NCI-H1417 (cell line): ENCODE measurements around the gene ADAM10.

ENCODE experiments used
- DNase-seq, 3 experiments: peaks; one replicate each; lab custom pipeline; 2025; lab: John Stamatoyannopoulos, UW

The ADAM10 gene

DNA sequence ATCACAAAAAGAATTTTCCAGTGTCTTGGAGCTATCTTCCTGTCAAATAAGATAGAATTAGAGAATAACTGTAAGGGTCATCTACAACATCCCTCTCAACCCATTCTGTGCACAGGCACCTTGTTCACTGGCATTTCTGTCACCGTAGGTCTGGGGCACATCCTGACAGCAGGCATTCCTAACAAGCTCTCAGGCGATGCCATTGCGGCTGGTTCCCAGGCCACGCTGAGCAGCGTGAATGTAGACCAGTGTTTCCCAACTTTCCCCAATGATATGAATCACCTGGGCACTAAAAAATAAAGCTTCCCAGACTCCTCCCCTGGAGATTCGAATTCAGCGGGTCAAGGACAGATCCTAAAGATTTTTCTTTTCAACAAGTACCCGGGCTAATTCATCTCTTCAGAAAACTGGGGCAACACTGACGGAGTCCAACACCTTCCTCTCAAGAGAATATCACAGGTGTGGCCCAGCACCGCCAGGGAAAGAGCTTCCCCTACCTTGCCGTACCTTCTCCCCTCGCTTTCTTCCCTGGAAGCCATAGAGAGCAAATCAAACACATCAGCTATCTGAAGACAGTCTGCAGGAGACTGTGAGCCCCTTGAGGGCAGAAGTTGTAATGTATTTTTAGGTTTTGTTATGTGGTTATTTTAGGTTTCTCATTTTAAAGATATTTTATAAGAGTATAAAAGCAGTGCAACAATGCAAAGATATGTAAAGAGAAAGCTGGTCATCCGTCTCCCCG, 174.3 kb downstream of the ADAM10 start:
- DNase-seq, result no peak

DNA sequence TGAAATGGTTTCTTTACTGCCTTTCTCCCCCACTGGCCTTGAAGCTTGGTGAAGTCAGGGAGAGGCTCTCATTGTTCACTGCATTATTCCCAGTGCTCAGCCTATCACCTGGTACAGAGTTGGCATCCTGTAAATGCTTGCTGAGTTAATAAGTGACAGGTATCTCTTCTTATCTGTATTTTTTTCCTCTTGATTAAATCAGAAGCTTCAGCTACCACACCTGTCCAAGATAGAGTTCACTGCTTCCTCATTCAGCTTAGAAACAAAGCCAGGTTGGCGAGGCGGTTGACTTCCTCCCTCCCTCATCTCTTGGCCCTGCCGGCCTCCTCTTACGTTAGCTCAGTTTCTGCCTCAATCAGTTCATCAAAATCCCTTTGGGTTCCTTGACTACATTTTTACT, 174.9 kb downstream of the ADAM10 start:
- no peak for DNase-seq

DNA sequence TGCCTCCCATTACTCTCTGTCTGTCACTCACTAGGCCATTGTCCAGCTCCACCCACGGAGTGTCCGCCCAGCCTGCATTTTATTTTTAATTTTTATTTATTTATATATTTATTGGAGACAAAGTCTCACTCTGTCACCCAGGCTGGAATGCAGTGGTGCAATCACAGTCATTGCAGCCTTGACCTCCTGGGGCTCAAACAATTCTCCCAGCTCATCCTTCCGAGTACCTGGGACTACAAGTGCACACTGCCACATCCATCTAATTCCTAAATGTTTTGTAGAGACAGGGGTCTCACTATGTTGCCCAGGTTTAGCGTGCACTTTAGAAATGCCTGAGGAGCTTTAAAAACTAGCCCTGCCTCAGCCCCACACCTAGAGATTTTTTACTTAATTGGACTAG, 176.2 kb downstream of the ADAM10 start:
- DNase-seq, result no peak

DNA sequence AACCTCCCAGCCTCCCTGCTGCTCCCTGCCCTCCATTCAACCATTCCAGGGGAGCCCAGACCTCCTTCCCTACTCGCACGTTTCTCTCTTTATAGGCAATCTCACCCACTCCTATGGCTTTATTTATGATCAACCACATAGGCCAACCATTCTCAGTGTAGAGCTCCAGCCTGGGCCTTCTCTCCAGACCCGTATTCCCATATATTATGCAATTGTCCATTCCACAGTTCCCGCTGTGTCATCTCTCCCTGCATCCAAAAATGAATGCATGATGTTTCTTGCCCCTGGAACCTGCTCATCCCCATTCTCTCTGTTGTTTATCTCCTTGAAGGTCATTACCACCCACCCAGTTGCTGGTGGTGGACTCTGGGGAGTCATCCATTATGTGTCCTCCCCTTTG, 177.0 kb downstream of the ADAM10 start:
- no peak for DNase-seq

DNA sequence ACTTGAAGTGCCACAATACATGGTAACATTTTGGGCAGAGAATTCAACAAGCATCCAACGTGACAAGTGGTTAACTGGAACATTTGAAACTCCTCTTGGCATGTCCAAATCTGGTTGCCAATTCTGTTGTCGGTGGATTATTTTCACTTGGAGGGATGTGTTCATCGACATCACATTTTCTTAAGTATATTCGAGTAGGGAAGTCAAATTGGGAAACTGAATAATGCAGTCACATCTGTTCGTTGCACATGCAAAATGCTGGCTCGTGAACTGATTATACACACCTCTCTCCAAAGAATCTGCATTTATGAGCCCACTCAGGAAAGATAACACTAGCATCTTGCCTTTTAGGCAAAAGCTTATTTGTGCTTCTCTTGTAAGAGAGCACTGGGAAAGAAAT, 178.0 kb downstream of the ADAM10 start:
- no peak for DNase-seq

DNA sequence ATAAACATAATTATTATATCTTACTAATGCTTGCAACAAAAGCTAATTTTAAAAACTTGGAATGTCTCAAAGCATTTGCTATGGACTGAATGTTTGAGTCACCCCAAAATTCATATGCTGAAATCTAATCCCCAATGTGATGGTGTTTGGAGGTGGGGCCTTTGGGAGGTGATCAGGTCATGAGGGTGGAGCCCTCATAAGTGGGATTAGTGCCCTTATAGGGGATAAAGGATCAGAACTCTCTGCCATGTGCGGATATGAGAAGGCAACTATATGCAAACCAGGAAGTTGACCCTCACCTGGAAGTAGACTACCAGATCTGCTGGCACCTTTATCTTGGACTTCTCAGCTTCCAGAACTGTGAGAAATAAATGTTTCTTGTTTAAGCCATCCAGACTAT, 180.1 kb downstream of the ADAM10 start:
- DNase-seq, result no peak

DNA sequence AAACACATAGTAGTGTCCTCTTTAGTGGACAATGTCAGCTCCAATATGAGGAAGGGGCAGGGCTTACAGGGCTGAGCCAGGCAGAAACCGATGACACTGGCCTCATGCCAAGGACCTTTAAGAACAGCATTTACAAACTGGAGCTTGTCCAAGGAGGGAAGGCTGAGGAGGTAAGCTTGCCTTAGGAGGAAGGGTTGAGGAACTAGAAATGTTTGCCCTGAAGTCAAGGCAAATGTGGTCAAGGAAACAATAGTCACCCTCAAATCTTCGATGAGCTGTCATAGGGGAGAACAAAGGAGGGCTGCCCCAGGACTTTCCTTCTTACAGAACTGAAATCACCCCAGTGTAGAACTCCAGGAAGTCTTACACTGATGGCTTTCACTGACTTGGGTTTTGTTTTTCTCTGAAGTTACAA, 181.3 kb downstream of the ADAM10 start:
- DNase-seq, result peak in 1 of 3 experiments; percentile 17

DNA sequence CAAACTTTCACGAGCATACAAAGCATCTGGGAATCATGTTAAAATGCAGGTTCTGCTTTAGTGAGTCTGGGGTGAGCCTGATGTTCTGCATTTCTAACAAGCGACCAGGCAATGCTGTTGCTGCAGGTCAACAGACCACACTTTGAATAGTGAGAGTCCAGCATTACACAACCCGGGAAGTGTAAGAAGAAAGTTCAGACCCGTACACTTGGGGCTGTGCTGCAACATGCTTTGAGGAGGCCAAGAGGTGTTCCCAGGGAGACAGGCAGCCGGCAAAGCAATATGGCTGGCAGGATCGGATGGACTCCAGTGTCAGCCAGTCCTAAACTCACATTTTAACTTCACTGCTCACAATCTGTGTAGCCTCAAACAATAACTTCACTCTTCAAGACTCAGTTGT, 183.5 kb downstream of the ADAM10 start:
- DNase-seq, result no peak

DNA sequence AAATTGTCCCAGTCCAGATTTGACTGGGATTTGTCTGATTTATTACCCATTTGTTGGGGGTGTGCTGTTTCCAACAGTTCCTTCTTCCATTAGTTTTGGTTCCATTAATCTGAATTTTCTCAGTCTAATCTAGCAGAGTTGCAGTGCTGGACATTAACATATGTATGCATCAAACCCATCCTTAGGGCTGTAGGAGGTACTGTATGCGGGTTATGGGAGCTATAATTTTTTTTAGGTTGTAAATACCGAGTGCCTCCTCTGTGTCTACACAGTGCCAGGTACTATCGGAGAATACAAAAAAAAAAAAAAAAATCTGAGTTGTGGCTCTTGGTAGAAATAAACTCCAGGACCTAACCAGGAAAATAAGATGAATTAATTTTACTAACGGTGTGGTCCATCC, 183.9 kb downstream of the ADAM10 start:
- DNase-seq, result no peak

DNA sequence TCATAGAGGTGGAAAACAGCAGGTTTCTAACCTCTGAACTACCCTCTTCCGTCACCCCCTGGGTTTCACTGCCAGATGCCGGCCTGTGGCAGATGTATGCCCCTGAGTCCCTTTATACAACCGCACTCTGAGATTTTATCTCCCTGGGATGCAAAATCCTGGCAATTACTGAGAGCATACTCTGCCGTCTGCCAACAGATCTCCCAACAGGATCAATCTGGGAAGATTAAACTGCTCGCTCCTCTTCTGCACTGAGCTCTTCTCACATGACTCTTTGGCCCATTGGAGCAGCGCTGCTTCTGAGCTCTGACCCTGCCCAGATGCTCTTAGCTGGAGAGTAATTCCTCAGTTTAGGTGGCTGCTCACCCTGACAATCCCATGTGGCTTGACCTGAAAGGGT, 184.5 kb downstream of the ADAM10 start:
- no peak for DNase-seq

DNA sequence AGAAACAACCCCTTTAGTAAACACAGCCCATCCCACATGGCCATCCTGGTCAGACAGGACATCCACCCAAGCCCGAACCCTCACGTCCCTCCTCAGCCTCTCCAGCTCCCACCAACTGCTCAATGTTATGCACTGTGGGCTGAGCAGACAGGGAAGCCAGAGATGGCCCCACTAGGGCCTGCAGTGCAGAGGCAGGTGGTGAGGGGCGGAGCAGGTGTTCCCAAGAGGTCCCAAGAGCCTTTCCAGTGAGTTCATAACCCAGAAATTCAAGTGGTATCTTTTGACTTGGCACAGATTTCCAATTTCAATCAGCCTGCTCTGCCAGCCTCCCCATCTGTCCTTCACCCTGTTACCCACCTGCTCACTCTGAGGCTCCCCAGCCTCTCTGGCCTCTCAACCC, 187.4 kb downstream of the ADAM10 start:
- DNase-seq, result peak in 1 of 3 experiments; percentile 48

DNA sequence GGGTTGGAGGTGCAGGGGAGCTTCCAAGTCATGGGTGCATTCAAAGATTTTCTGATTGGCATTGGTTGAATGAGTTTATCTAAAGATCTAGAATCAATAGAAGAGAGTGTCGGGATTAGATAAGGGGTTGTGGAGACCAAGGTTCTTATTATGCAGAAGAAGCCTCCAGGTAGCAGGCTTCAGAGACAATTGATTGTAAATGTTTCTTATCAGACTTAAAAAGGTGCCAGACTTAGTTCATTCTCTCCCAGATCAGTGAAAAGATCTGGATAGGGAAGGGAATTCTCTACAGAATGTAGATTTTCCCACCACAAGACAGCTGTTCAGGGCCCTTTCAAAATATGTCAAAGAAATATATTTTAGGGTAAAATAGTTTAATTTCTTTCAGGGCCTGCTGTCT, 188.2 kb downstream of the ADAM10 start:
- DNase-seq, result no peak

DNA sequence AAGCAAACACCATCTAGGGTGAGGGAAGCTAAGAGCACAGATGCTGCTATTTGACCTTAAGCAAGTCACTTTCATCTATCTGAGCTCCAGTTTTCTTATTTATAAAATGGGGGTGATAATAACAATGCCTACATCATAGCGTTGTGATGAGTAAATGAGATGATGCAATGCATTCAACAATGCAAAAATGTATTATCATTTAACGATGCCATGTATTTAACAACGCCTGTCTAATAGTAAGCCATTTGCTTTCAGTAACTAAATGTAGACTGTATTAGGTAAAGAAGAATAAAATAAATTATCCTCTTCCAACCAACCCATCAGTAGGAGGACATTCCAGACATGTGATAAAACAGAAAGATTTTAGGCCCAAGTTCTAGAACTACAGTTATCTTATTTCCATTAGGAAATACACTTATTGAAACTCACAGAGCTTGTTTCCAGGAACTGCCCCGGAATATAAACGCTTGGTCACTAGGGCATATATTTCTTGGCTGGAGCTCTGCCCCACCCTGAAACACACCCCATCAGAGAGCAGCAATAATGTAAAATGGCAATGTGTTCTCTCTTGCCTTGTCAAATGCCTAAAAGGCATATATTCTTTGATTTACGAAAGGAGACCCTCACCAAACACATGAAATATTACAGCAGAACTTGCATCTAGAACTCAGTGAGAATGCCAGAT, 189.5 kb downstream of the ADAM10 start:
- no peak for DNase-seq

DNA sequence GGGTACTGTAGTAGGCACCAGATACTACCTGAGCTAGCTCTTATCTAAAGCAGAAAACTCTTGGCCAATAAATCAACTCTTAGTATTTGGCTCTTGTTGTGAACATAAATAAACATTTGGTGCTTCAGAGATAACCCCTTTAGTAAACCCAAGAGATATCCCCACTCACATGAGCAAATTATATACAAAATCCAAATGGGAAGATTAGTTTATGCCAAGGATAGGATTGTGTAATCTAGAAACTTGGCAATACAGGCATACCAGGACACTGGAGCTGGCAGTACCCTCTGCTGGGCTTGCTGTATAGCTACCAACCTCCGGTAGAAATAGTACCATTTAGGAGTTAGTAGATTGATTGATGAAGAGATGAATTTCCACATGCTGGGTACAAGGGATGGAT, 190.7 kb downstream of the ADAM10 start:
- DNase-seq, result no peak

DNA sequence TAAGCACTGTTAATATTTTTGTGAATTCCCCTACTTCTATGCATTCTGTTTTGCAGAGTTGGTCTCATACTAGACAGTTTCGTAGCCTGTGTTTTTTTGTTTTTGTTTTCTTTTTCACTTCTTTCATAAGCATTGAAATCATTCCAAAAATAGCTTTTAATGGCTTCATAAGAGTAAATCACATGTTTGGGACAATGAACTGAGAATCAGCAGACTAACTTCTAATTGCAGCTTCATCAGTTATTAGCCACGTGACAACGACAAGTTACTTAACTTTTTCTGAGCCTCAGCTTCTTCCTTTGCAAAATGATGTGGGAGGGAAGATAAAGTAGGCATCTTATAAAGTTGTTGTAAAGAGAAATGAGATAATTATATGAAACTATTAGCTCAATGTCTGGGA, 193.0 kb downstream of the ADAM10 start:
- DNase-seq, result no peak

DNA sequence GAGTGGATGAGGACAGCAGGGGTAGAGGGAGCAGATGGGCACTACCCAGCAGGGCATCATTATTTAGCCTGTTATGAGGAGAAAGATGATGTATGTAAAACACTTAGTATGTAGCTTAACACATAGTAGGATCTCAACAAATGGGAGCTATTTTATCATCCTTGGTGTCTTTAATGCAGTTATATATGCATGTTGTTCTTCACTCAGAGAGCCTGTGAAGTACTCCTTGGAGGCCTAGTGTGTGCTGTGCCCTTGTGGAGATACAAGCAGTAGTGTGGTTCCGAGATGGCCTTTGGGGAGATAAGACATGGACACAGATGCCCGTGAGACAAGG, 193.5 kb downstream of the ADAM10 start:
- DNase-seq, result no peak

DNA sequence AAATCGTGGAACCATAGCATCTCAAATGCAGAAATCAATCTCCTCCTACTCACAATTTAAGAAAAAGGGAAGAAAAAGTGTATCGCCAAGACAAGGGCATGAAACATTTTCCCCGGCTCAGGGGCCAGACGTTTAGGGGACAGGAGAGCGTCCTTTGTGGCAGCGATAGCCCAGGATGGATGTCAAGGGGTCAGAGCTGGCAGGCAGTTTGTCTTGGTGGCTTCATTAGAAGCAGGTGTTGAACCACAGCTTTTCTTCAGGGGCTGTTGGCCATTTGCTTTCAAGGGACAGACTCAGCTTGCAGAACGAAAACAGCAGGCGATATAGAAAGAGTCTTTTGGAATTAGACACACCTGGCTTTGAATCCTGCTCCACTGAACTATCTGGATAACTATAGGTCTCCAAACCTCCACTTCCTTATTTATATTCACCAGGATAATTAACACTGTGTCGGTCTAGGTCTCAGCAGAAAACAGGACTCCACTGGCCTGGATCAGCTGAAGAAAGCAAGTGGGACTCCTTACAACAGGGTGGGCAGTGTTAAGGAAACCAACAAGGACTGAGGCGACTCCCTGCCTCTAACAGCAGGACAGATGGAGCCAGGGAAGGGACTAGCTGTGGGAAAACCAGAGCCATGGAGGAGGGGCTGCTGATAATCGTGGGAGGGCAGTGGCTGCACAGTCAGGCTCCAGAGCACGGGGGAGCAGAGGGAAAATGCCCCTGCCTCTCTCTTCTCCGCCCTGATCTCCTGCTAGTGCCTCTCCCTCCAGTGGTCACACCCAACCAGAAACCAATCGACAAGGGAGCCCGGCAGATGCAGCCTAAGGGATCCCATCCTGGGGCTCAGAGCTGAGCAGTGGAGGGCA, 194.1 kb downstream of the ADAM10 start:
- DNase-seq, result peak in 1 of 3 experiments; percentile 15

DNA sequence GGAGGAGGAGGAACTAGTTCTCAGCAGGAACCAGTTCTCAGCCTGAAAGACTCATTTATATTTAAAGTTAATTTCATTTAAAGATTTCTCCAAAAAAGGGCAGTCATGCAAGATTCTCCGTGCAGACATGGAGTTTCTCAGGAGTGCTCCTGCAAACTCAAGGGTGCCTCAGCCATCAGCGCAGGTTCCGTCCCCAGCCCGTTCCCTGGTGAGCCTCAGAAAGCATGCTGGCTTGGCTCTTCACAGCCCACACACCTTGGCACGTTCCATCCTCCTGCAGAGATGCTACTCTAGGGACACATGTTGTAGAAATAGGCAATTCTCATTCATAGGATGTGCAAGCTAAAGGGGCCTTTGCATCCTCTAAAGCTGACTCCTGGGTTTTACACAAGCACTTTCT, 194.7 kb downstream of the ADAM10 start:
- DNase-seq, result no peak

DNA sequence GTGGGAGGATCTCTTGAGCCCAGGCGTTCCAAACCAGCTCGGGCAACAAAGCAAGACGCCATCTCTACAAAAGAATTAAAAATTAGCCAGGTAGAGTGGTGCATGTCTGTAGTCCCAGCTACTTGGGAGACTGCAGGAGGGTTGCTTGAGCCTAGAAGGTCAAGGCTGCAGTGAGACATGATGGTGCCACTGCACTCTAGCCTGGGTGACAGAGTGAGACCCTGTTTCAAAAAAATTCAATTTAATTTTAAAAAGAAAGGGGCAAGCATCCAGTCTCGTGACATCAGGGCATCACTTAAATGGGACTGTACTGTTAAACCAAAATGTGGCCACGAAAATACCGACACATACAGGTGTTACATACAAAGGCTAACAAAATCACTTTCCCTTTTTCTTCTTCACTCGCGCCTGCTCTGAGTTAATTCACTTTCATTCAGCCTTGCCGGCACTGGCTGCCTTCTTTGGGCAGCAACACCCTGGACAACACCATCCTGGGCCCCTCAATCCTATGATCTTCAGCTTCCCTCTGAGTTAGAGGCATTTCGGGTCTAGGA, 196.1 kb downstream of the ADAM10 start:
- no peak for DNase-seq

DNA sequence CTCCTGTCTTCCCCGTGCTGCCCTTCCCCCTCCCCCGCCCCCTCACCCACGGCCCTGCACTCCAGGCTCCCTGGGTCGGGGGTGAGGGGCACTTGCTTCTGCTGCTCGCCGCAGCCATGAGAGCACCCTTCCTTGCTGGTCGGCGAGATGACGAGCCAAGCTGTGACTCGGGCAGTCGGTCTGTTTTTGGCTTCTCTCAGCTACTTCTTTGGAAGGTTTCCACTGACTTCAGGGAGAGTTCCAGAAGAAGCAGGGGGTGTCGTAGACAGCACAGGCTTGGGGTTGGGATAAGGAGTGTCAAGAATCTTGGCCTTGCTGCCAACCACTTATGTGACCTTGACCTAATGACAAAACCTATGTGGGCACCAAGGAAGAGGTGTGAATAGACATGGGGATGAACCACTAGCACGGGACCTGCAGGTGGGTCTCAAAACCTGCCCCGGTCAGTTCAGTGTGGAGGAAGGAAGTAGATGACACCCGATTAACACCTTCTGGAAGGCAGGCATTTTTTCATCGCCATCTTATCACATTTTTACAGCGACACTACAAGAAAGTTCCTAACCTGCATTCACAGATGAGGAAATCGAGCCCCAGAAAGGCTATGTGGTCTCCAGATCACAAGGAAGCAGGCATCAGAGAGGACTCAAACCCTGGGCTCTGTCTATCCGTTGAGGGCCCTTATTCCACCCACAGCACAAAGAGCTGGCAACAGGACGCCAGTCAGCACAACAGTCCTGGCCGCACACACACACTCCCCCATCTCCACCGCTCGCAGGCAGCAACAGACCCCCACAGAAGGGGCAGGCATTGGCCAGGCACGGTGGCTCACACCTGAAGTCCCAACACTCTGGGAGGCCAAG, 196.8 kb downstream of the ADAM10 start:
- DNase-seq, result no peak

DNA sequence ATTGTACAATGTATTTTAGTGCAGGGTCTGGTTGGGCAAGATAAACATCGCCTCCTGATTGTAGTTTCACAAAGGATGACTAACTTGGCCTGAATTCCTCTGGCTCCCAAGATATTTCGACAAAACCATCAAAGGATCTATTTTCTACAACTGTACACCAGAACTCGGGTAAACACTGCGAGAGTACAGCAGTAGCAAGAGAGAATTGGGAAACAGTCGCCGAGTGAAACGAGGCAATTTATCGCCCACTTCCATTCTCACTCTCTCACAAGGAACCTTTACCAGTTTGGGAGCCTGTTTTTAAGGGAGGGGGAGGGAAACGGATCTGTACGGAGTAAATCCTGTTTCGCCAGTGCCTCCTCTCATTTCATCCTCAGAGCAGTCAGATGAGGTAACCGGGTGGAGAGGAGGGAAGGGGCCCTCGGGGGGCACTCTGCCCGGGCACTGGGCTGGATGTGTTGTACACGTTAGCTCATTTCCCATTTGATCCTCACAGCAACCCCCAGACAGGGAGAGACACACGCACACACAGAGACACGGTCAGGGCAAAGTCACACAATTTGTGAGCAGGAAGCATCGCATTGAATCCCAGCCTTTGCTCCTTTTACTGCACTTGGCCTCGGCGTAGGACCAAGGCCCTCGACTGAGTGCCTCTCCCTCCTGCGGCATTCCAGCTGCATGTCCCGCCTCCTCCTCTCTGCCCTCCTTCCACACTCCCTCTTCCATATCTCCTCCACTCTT, 197.6 kb downstream of the ADAM10 start:
- DNase-seq, result no peak
